ENCODE results near the gene SYNDIG1L.
"Not testable (repeated sequence)": the region's sequence is repeated elsewhere in the genome, so short reads cannot be mapped to it uniquely, and the experiment has no call there.

The SYNDIG1L gene

GRCh38 chr14:74426202-74426582 is at the start of gene SYNDIG1L:
Gene SYNDIG1L (minus strand): TSS chr14:74426210. CDS start chr14:74409744, 16,466 bp downstream.
- no peak for DNase-seq

- no peak for DNase-seq
These were observed 49.7 kb upstream of the SYNDIG1L start for GRCh38 chr14:74475678-74476077.

- no peak for DNase-seq
These were observed 48.4 kb upstream of the SYNDIG1L start for GRCh38 chr14:74474376-74474775.

GRCh38 chr14:74472601-74473000 is 46.6 kb upstream of the SYNDIG1L start:
- DNase-seq: no peak

GRCh38 chr14:74469548-74470518 is 43.8 kb upstream of the SYNDIG1L start:
- no peak for DNase-seq

GRCh38 chr14:74468513-74468912 is 42.5 kb upstream of the SYNDIG1L start:
- no peak for DNase-seq

- DNase-seq: no peak
These were observed 39.3 kb upstream of the SYNDIG1L start for GRCh38 chr14:74465335-74465734.

- DNase-seq: no peak
These were observed 38.8 kb upstream of the SYNDIG1L start for GRCh38 chr14:74464785-74465184.

- DNase-seq: no peak
These were observed 37.7 kb upstream of the SYNDIG1L start for GRCh38 chr14:74463697-74464096.

- DNase-seq: no peak
These were observed 37.0 kb upstream of the SYNDIG1L start for GRCh38 chr14:74462993-74463392.

GRCh38 chr14:74459976-74460375 is 34.0 kb upstream of the SYNDIG1L start:
- DNase-seq: no peak

- DNase-seq: no peak
These were observed 33.4 kb upstream of the SYNDIG1L start for GRCh38 chr14:74459289-74459946.

GRCh38 chr14:74457565-74457895 is 31.5 kb upstream of the SYNDIG1L start:
- no peak for DNase-seq

GRCh38 chr14:74456684-74457564 is 30.9 kb upstream of the SYNDIG1L start:
- no peak for DNase-seq

GRCh38 chr14:74454397-74454796 is 28.4 kb upstream of the SYNDIG1L start:
- not testable (repeated sequence) for DNase-seq

GRCh38 chr14:74444866-74445265 is 18.9 kb upstream of the SYNDIG1L start:
- no peak for DNase-seq

- DNase-seq: no peak
These were observed 16.7 kb upstream of the SYNDIG1L start for GRCh38 chr14:74442757-74443156.

- DNase-seq: no peak
These were observed 15.1 kb upstream of the SYNDIG1L start for GRCh38 chr14:74441113-74441512.

GRCh38 chr14:74438351-74438915 is 12.4 kb upstream of the SYNDIG1L start:
- no peak for DNase-seq

- no peak for DNase-seq
These were observed 11.6 kb upstream of the SYNDIG1L start for GRCh38 chr14:74437496-74438053.

GRCh38 chr14:74434294-74434693 is 8.3 kb upstream of the SYNDIG1L start:
- no peak for DNase-seq

GRCh38 chr14:74429991-74430390 is 4.0 kb upstream of the SYNDIG1L start:
- no peak for DNase-seq

All from NCI-H1105 (cell line).